HEK293 (cell line): Measurements from ENCODE around the gene COBL.

Experiments
- CTCF ChIA-PET: fragments of 350-600 bp; formaldehyde crosslinking; extraction: SDS; loops from one replicate; lab custom pipeline; 2021; ENCODE audit warnings: antibody characterized with exemption; lab: Yijun Ruan, JAX
- POLR2A ChIA-PET: fragments of 300-600 bp; formaldehyde crosslinking; extraction: SDS; loops from one replicate; lab custom pipeline; 2020; ENCODE audit warnings: antibody characterized with exemption, inconsistent platforms; lab: Yijun Ruan, JAX
- H3K27ac ChIP-seq: fragments of 200-500 bp; sonication (Bioruptor generic); 2 replicates; pipeline ENCODE4 v1.5.1; 2014; ENCODE audit warnings: low read depth, low read length, control low read depth, inconsistent platforms; ENCODE audit errors: extremely low read depth
- H3K36me3 ChIP-seq, 2 experiments: fragments of 200-500 bp in 1 of 2; sonication (Bioruptor generic) in 1 of 2; 1 replicate in 1 of 2; 2 replicates in 1 of 2; pipeline ENCODE4 v1.5.1; 2014 to 2017; ENCODE audit warnings: inconsistent platforms in 2 of 2, low read length in 2 of 2; ENCODE audit not compliant: control insufficient read depth in 2 of 2, insufficient read depth in 1 of 2
- H3K4me1 ChIP-seq: fragments of 200-500 bp; sonication (Bioruptor generic); 2 replicates; pipeline ENCODE4 v1.5.1; 2014; ENCODE audit warnings: mild to moderate bottlenecking, low read length, inconsistent platforms; ENCODE audit not compliant: control insufficient read depth, insufficient read depth
- H3K4me3 ChIP-seq: 2 replicates; pipeline ENCODE4 v1.5.1; 2011; ENCODE audit warnings: low read depth, mild to moderate bottlenecking, control low read depth, low read length, moderate library complexity
- H3K9me3 ChIP-seq: fragments of 200-500 bp; sonication (Bioruptor generic); 2 replicates; pipeline ENCODE4 v1.5.1; 2014; ENCODE audit warnings: low read depth, low read length, inconsistent platforms; ENCODE audit not compliant: control insufficient read depth, insufficient read depth
- EGR2 ChIP-seq: fragments of 450-650 bp; formaldehyde crosslinking; IDR thresholded peaks from 2 replicates; pipeline ENCODE4 v1.5.1; 2016; ENCODE audit warnings: low read depth, missing biosample characterization, missing genetic modification characterization
- GLI4 ChIP-seq: fragments of 450-650 bp; formaldehyde crosslinking; IDR thresholded peaks from 2 replicates; pipeline ENCODE4 v1.5.1; 2016; ENCODE audit warnings: missing biosample characterization, missing genetic modification characterization
- KLF8 ChIP-seq: fragments of 450-650 bp; formaldehyde crosslinking; IDR thresholded peaks from 2 replicates; pipeline ENCODE4 v1.5.1; 2016; ENCODE audit warnings: missing biosample characterization, missing genetic modification characterization
- OVOL3 ChIP-seq: fragments of 450-650 bp; formaldehyde crosslinking; IDR thresholded peaks from 2 replicates; pipeline ENCODE4 v1.5.1; 2016; ENCODE audit warnings: missing biosample characterization, missing genetic modification characterization
- ZBTB17 ChIP-seq: fragments of 450-650 bp; formaldehyde crosslinking; IDR thresholded peaks from 2 replicates; pipeline ENCODE4 v1.5.1; 2016; ENCODE audit warnings: missing biosample characterization, missing genetic modification characterization
- ZIC2 ChIP-seq: fragments of 450-650 bp; formaldehyde crosslinking; IDR thresholded peaks from 2 replicates; pipeline ENCODE4 v1.5.1; 2016; ENCODE audit warnings: missing biosample characterization, missing genetic modification characterization
- ZNF157 ChIP-seq: fragments of 450-650 bp; formaldehyde crosslinking; IDR thresholded peaks from 2 replicates; pipeline ENCODE4 v1.5.1; 2016; ENCODE audit warnings: missing biosample characterization, missing genetic modification characterization
- ZNF221 ChIP-seq: fragments of 450-650 bp; formaldehyde crosslinking; IDR thresholded peaks from 2 replicates; pipeline ENCODE4 v1.5.1; 2017; ENCODE audit warnings: missing biosample characterization, missing genetic modification characterization, borderline replicate concordance
- ZNF311 ChIP-seq: fragments of 450-650 bp; formaldehyde crosslinking; IDR thresholded peaks from 2 replicates; pipeline ENCODE4 v1.5.1; 2017; ENCODE audit warnings: missing biosample characterization, missing genetic modification characterization, borderline replicate concordance
- ZNF404 ChIP-seq: fragments of 450-650 bp; formaldehyde crosslinking; IDR thresholded peaks from 2 replicates; pipeline ENCODE4 v1.5.1; 2017; ENCODE audit warnings: missing biosample characterization, missing genetic modification characterization
- ZNF544 ChIP-seq: fragments of 450-650 bp; formaldehyde crosslinking; IDR thresholded peaks from 2 replicates; pipeline ENCODE4 v1.5.0; 2017; ENCODE audit warnings: missing biosample characterization, missing genetic modification characterization
- ZNF561 ChIP-seq: fragments of 450-650 bp; IDR thresholded peaks from 2 replicates; pipeline ENCODE4 v1.5.1; 2018; ENCODE audit warnings: missing biosample characterization, missing genetic modification characterization, borderline replicate concordance
- ZNF571 ChIP-seq: fragments of 450-650 bp; formaldehyde crosslinking; IDR thresholded peaks from 2 replicates; pipeline ENCODE4 v1.5.0; 2017; ENCODE audit warnings: missing biosample characterization, missing genetic modification characterization
- ZNF792 ChIP-seq: fragments of 450-650 bp; formaldehyde crosslinking; IDR thresholded peaks from 2 replicates; pipeline ENCODE4 v1.5.1; 2016; ENCODE audit warnings: missing biosample characterization, missing genetic modification characterization
- ZSCAN30 ChIP-seq: fragments of 450-650 bp; IDR thresholded peaks from 2 replicates; pipeline ENCODE4 v1.5.1; 2018; ENCODE audit warnings: missing biosample characterization, mild to moderate bottlenecking, missing genetic modification characterization, moderate library complexity
- TF ChIP-seq, protein P1 (sequence below): fragments of 450-650 bp; formaldehyde crosslinking; IDR thresholded peaks from 2 replicates; pipeline ENCODE4 v1.5.1; 2016; ENCODE audit warnings: missing biosample characterization, missing genetic modification characterization
- TF ChIP-seq, protein P2 (sequence below): fragments of 450-650 bp; formaldehyde crosslinking; IDR thresholded peaks from 2 replicates; pipeline ENCODE4 v1.5.1; 2016; ENCODE audit warnings: missing biosample characterization, missing genetic modification characterization
- TF ChIP-seq, protein P3 (sequence below): fragments of 450-650 bp; IDR thresholded peaks from 2 replicates; pipeline ENCODE4 v1.5.1; 2018; ENCODE audit warnings: missing biosample characterization, mild to moderate bottlenecking, missing genetic modification characterization
- TF ChIP-seq, protein P4 (sequence below): fragments of 450-650 bp; formaldehyde crosslinking; IDR thresholded peaks from 2 replicates; pipeline ENCODE4 v1.5.1; 2016; ENCODE audit warnings: missing biosample characterization, missing genetic modification characterization
- TF ChIP-seq, protein P5 (sequence below): fragments of 450-650 bp; formaldehyde crosslinking; IDR thresholded peaks from 2 replicates; pipeline ENCODE4 v1.5.1; 2016; ENCODE audit warnings: missing biosample characterization, missing genetic modification characterization, low read depth

Gene COBL

DNA sequence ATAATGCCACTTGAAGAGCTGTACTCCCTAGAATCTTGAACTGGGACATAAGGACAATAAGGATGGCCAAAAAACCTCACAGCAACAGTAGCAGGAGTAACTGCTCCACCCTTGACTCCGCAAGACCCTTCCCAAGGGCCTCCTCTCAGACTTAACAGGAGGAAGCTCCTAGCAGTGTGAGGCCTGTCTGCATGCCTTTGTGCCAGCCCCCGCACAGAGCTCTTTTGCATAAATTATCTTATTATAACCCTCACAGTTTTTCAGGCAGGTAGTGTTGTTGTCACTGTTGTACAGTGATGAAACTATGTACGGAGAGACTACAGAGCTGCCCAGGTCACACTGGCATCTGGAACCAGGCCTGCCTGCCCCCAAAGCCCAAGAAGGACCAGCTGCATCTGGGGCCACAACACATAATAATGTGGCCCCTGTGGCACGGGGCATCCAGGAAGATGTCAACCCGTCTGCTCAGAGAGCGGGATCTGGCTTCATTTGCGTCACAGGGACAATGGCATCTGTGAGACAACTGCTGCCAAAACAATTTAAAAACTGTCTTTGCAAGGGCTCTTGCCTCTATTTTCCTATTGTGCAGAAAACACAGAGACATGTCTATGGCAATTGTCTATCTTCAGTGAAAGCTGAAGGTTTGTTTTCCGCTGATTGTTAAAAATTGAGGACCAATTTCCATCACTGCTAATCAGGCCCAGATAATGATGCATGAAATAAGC is 284.7 kb downstream of the COBL start:
- CTCF ChIA-PET: no interaction called here

DNA sequence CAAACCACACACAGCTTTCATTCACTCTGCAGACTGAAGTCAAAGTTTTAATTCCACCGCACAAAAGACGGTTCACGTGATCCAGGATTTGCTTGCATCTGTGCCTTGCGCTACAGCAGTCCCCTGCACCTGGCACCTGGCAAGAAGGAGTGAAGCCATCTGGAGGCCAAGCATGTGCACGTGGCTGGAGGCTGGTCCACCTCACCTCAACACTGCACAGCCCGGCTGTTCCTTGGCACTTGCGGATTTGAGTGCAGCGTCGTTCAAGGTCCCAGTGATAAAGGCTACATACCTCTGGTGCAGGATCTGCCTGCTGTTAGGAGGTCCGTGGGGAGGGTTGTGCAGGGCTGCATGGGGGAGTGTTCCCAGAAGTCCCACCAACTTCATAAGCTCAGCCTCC is 285.4 kb downstream of the COBL start:
- Histone ChIP-seq H3K4me1 (no peaks in the 10 kb centered on the region), H3K27ac (no peak overlapping the region), H3K36me3 (peaks cover 0 to 25% of the 10 kb centered on the region in 2 experiments; a peak in 1 of 3 replicates), H3K9me3 (no peaks in the 10 kb centered on the region), H3K4me3 (no peak overlapping the region)
- ChIA-PET POLR2A (no interaction called here), CTCF (interaction anchor here (0.6 kb wide), 1 partner anchor 44 kb away, joined by 3 read pairs; no protein-coding TSS in a partner anchor)
- TF ChIP-seq ZNF544 (no peak), ZBTB17 (tag by site-specific recombination) (no peak)

More for the DNA sequence above, 284.7 kb downstream of the COBL start:
- no peak overlapping the region for H3K27ac ChIP-seq
- no peaks in the 10 kb centered on the region for H3K4me1 ChIP-seq
- TF ChIP-seq ZNF221 (tag by site-specific recombination): no peak
- no peak for TF ChIP-seq ZNF157
- TF ChIP-seq, protein P1, sequence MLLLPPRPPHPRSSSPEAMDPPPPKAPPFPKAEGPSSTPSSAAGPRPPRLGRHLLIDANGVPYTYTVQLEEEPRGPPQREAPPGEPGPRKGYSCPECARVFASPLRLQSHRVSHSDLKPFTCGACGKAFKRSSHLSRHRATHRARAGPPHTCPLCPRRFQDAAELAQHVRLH (tag by site-specific recombination): no peak
- TF ChIP-seq GLI4 (tag by site-specific recombination): no peak
- TF ChIP-seq ZNF792 (tag by site-specific recombination): no peak
- TF ChIP-seq ZNF311 (tag by site-specific recombination): no peak
- no peak for TF ChIP-seq OVOL3 (tag by site-specific recombination)
- TF ChIP-seq, protein P2, sequence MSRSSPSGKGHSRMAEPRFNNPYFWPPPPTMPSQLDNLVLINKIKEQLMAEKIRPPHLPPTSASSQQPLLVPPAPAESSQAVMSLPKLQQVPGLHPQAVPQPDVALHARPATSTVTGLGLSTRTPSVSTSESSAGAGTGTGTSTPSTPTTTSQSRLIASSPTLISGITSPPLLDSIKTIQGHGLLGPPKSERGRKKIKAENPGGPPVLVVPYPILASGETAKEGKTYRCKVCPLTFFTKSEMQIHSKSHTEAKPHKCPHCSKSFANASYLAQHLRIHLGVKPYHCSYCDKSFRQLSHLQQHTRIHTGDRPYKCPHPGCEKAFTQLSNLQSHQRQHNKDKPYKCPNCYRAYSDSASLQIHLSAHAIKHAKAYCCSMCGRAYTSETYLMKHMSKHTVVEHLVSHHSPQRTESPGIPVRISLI (tag by site-specific recombination): no peak
- no peak for TF ChIP-seq KLF8 (tag by site-specific recombination)
- TF ChIP-seq, protein P3, sequence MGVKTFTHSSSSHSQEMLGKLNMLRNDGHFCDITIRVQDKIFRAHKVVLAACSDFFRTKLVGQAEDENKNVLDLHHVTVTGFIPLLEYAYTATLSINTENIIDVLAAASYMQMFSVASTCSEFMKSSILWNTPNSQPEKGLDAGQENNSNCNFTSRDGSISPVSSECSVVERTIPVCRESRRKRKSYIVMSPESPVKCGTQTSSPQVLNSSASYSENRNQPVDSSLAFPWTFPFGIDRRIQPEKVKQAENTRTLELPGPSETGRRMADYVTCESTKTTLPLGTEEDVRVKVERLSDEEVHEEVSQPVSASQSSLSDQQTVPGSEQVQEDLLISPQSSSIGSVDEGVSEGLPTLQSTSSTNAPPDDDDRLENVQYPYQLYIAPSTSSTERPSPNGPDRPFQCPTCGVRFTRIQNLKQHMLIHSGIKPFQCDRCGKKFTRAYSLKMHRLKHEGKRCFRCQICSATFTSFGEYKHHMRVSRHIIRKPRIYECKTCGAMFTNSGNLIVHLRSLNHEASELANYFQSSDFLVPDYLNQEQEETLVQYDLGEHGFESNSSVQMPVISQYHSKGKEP (tag by site-specific recombination): no peak
- TF ChIP-seq, protein P4, sequence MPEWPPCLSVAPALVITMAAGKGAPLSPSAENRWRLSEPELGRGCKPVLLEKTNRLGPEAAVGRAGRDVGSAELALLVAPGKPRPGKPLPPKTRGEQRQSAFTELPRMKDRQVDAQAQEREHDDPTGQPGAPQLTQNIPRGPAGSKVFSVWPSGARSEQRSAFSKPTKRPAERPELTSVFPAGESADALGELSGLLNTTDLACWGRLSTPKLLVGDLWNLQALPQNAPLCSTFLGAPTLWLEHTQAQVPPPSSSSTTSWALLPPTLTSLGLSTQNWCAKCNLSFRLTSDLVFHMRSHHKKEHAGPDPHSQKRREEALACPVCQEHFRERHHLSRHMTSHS (tag by site-specific recombination): no peak
- TF ChIP-seq ZIC2 (tag by site-specific recombination): no peak
- no peak for TF ChIP-seq EGR2
- H3K36me3 ChIP-seq: peaks cover 0 to 23% of the 10 kb centered on the region in 2 experiments; a peak in 1 of 3 replicates
- POLR2A ChIA-PET: no interaction called here
- no peak overlapping the region for H3K4me3 ChIP-seq
- no peaks in the 10 kb centered on the region for H3K9me3 ChIP-seq

DNA sequence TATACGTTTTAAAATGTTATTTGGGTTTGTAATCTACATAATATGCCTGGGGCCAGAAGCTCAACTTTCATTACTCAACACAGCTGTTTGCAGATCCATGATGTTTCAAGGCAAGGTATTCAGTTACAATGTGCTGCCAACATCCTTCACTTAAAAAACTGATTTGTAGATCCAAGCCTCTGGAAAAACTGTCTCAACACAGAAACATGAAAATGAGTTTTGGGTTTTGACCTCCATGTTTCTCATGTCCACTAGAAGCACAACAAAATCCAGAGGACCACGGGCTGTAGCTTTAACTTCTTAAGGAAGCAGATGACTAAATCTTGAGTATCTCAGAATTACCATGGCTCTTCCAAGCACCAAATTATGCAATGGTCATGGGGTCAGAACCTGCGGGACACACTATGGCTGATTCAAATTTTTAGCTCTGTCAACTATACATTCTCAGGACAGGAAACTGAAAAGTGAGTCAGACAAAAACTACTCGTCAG is 286.9 kb downstream of the COBL start:
- ChIA-PET CTCF (no interaction called here), POLR2A (no interaction called here)
- Histone ChIP-seq H3K27ac (no peak overlapping the region), H3K9me3 (no peaks in the 10 kb centered on the region), H3K4me1 (no peaks in the 10 kb centered on the region), H3K4me3 (no peak overlapping the region), H3K36me3 (peaks cover 0 to 26% of the 10 kb centered on the region in 2 experiments; a peak in 1 of 3 replicates)
- TF ChIP-seq ZNF404 (tag by site-specific recombination): no peak
- TF ChIP-seq ZNF571 (tag by site-specific recombination): no peak
- no peak for TF ChIP-seq ZNF561
- no peak for TF ChIP-seq ZSCAN30 (tag by site-specific recombination)
- no peak for TF ChIP-seq ZBTB17 (tag by site-specific recombination)
- TF ChIP-seq, protein P5, sequence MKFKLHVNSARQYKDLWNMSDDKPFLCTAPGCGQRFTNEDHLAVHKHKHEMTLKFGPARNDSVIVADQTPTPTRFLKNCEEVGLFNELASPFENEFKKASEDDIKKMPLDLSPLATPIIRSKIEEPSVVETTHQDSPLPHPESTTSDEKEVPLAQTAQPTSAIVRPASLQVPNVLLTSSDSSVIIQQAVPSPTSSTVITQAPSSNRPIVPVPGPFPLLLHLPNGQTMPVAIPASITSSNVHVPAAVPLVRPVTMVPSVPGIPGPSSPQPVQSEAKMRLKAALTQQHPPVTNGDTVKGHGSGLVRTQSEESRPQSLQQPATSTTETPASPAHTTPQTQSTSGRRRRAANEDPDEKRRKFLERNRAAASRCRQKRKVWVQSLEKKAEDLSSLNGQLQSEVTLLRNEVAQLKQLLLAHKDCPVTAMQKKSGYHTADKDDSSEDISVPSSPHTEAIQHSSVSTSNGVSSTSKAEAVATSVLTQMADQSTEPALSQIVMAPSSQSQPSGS (tag by site-specific recombination): no peak
